Neural cell (in vitro differentiated cells): Measurements from ENCODE around the gene TRPM6. TPM values are rescaled to one million over a fixed set of nuclear protein-coding genes. Genes with fewer than 3 reads are reported as not detected.

ENCODE experiments used
- H2AFZ ChIP-seq: fragments of 200-600, 300-800 bp; sonication (generic), shearing (Covaris generic); 2 replicates; pipeline ENCODE4 v1.6.0; 2014; ENCODE audit warnings: low read depth, mild to moderate bottlenecking, antibody characterized with exemption, low read length, moderate library complexity
- H3F3A ChIP-seq: fragments of 200-600 bp; shearing (Covaris generic); 2 replicates; pipeline ENCODE4 v1.6.1; 2016; ENCODE audit warnings: mild to moderate bottlenecking, moderate library complexity, mixed read lengths, antibody characterized with exemption, low read length; ENCODE audit not compliant: insufficient read depth, poor library complexity, severe bottlenecking
- H3K27ac ChIP-seq: fragments of 200-600, 300-800 bp; sonication (generic), shearing (Covaris generic); 2 replicates; pipeline ENCODE4 v1.5.1; 2014; ENCODE audit warnings: mild to moderate bottlenecking, low read length, moderate library complexity
- H3K27me3 ChIP-seq: fragments of 300-800, 200-600 bp; sonication (generic), shearing (Covaris generic); 2 replicates; pipeline ENCODE4 v1.6.0; 2014; ENCODE audit warnings: mild to moderate bottlenecking, low read depth, low read length, moderate library complexity; ENCODE audit not compliant: insufficient read depth
- H3K36me3 ChIP-seq: fragments of 300-800, 200-600 bp; sonication (generic), shearing (Covaris generic); 2 replicates; pipeline ENCODE4 v1.5.1; 2014; ENCODE audit warnings: mild to moderate bottlenecking, antibody characterized with exemption, low read length, moderate library complexity; ENCODE audit not compliant: insufficient read depth
- H3K4me2 ChIP-seq: fragments of 300-800, 200-600 bp; sonication (generic), shearing (Covaris generic); 2 replicates; pipeline ENCODE4 v1.6.0; 2014; ENCODE audit warnings: mild to moderate bottlenecking, low read length
- H3K4me3 ChIP-seq: fragments of 300-800, 200-600 bp; sonication (generic), shearing (Covaris generic); 2 replicates; pipeline ENCODE4 v1.5.1; 2014; ENCODE audit warnings: mild to moderate bottlenecking, low read length, moderate library complexity
- H3K79me2 ChIP-seq: fragments of 200-600 bp; shearing (Covaris generic); replicated peaks from 2 replicates; pipeline ENCODE4 v1.6.0; 2014; ENCODE audit warnings: mild to moderate bottlenecking, low read length, moderate library complexity; ENCODE audit not compliant: insufficient read depth
- H3K9ac ChIP-seq: fragments of 300-800, 200-600 bp; sonication (generic), shearing (Covaris generic); 2 replicates; pipeline ENCODE4 v1.6.1; 2016; ENCODE audit warnings: mild to moderate bottlenecking, low read length, mixed read lengths
- H3K9me2 ChIP-seq: fragments of 200-600 bp; shearing (Covaris generic); 2 replicates; pipeline ENCODE4 v1.6.1; 2016; ENCODE audit warnings: mild to moderate bottlenecking, low read length, mixed read lengths; ENCODE audit not compliant: insufficient read depth
- H3K9me3 ChIP-seq: fragments of 200-600, 300-800 bp; sonication (generic), shearing (Covaris generic); 2 replicates; pipeline ENCODE4 v1.6.1; 2016; ENCODE audit warnings: mild to moderate bottlenecking, mixed run types, low read length, moderate library complexity, mixed read lengths
- H4K20me1 ChIP-seq: fragments of 200-600 bp; shearing (Covaris generic); 2 replicates; pipeline ENCODE4 v1.6.1; 2016; ENCODE audit warnings: mild to moderate bottlenecking, mixed run types; ENCODE audit not compliant: insufficient read depth
- EP300 ChIP-seq: fragments of 450-650 bp; conservative IDR thresholded peaks from 2 replicates; pipeline ENCODE4 v1.6.1; 2014; ENCODE audit warnings: antibody characterized with exemption, mild to moderate bottlenecking, moderate library complexity; ENCODE audit not compliant: poor library complexity, severe bottlenecking
- EZH2 ChIP-seq: fragments of 200-600, 300-800 bp; shearing (Covaris generic), sonication (generic); IDR thresholded peaks from 2 replicates; pipeline ENCODE4 v1.6.1; 2014; ENCODE audit warnings: antibody characterized with exemption, low read length, borderline replicate concordance, mild to moderate bottlenecking; ENCODE audit not compliant: insufficient read depth, poor library complexity, severe bottlenecking
- MXI1 ChIP-seq: fragments of 450-650 bp; conservative IDR thresholded peaks from 2 replicates; pipeline ENCODE4 v1.6.1; 2014; ENCODE audit warnings: antibody characterized with exemption, mild to moderate bottlenecking; ENCODE audit not compliant: poor library complexity, severe bottlenecking
- POLR2AphosphoS5 ChIP-seq: IDR thresholded peaks from 2 replicates; pipeline ENCODE4 v1.6.1; 2012
- RAD21 ChIP-seq: fragments of 450-650 bp; conservative IDR thresholded peaks from 2 replicates; pipeline ENCODE4 v1.6.1; 2014; ENCODE audit warnings: antibody characterized with exemption, mild to moderate bottlenecking, moderate library complexity
- SMC3 ChIP-seq: fragments of 450-650 bp; conservative IDR thresholded peaks from 2 replicates; pipeline ENCODE4 v1.6.1; 2014; ENCODE audit warnings: antibody characterized with exemption, mild to moderate bottlenecking, moderate library complexity; ENCODE audit not compliant: poor library complexity
- TAF1 ChIP-seq: IDR thresholded peaks from 2 replicates; pipeline ENCODE4 v1.6.1; 2012; ENCODE audit warnings: low read depth
- polyA plus RNA-seq: library from polyadenylated mRNA; depleted of rRNA; stranded (reverse); fragments of >200 nt; gene quantifications from 2 replicates; pipeline ENCODE4 v1.2.3, GENCODE V29; 2014
- TF ChIP-seq, protein P1 (sequence below): fragments of 450-650 bp; IDR thresholded peaks from 2 replicates; pipeline ENCODE4 v1.5.1; 2014; ENCODE audit warnings: antibody characterized with exemption, mild to moderate bottlenecking, moderate library complexity; ENCODE audit not compliant: poor library complexity, severe bottlenecking
- TF ChIP-seq, protein P2 (sequence below): IDR thresholded peaks from 2 replicates; pipeline ENCODE4 v1.6.1; 2012; ENCODE audit warnings: borderline replicate concordance

Gene TRPM6
- polyA plus RNA-seq, 1 donor from 2014 or later, result not detected

GRCh38 chr9:74683322-74683721, 204.4 kb downstream of the TRPM6 start:
- TF ChIP-seq MXI1 (no peak), SMC3 (no peak), EP300 (no peak), RAD21 (no peak), TAF1 (no peak), POLR2AphosphoS5 (no peak), EZH2 (no peak)
- TF ChIP-seq, protein P1, sequence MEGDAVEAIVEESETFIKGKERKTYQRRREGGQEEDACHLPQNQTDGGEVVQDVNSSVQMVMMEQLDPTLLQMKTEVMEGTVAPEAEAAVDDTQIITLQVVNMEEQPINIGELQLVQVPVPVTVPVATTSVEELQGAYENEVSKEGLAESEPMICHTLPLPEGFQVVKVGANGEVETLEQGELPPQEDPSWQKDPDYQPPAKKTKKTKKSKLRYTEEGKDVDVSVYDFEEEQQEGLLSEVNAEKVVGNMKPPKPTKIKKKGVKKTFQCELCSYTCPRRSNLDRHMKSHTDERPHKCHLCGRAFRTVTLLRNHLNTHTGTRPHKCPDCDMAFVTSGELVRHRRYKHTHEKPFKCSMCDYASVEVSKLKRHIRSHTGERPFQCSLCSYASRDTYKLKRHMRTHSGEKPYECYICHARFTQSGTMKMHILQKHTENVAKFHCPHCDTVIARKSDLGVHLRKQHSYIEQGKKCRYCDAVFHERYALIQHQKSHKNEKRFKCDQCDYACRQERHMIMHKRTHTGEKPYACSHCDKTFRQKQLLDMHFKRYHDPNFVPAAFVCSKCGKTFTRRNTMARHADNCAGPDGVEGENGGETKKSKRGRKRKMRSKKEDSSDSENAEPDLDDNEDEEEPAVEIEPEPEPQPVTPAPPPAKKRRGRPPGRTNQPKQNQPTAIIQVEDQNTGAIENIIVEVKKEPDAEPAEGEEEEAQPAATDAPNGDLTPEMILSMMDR, result no peak
- TF ChIP-seq, protein P2, sequence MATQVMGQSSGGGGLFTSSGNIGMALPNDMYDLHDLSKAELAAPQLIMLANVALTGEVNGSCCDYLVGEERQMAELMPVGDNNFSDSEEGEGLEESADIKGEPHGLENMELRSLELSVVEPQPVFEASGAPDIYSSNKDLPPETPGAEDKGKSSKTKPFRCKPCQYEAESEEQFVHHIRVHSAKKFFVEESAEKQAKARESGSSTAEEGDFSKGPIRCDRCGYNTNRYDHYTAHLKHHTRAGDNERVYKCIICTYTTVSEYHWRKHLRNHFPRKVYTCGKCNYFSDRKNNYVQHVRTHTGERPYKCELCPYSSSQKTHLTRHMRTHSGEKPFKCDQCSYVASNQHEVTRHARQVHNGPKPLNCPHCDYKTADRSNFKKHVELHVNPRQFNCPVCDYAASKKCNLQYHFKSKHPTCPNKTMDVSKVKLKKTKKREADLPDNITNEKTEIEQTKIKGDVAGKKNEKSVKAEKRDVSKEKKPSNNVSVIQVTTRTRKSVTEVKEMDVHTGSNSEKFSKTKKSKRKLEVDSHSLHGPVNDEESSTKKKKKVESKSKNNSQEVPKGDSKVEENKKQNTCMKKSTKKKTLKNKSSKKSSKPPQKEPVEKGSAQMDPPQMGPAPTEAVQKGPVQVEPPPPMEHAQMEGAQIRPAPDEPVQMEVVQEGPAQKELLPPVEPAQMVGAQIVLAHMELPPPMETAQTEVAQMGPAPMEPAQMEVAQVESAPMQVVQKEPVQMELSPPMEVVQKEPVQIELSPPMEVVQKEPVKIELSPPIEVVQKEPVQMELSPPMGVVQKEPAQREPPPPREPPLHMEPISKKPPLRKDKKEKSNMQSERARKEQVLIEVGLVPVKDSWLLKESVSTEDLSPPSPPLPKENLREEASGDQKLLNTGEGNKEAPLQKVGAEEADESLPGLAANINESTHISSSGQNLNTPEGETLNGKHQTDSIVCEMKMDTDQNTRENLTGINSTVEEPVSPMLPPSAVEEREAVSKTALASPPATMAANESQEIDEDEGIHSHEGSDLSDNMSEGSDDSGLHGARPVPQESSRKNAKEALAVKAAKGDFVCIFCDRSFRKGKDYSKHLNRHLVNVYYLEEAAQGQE, result no peak
- Histone ChIP-seq H3K9ac (no peak overlapping the region), H3K4me2 (no peak overlapping the region), H3K9me3 (no peaks in the 10 kb centered on the region), H3F3A (no peaks in the 10 kb centered on the region), H3K27me3 (no peaks in the 10 kb centered on the region), H4K20me1 (no peaks in the 10 kb centered on the region), H2AFZ (no peak overlapping the region), H3K79me2 (no peaks in the 10 kb centered on the region), H3K9me2 (no peaks in the 10 kb centered on the region), H3K27ac (no peak overlapping the region), H3K4me3 (no peak overlapping the region), H3K36me3 (no peaks in the 10 kb centered on the region)

GRCh38 chr9:74681906-74682305, 205.8 kb downstream of the TRPM6 start:
- Histone ChIP-seq H3K27me3 (no peaks in the 10 kb centered on the region), H2AFZ (no peak overlapping the region), H3K4me3 (no peak overlapping the region), H3K36me3 (no peaks in the 10 kb centered on the region), H3K9me3 (no peaks in the 10 kb centered on the region), H3F3A (no peaks in the 10 kb centered on the region), H3K9me2 (no peaks in the 10 kb centered on the region), H4K20me1 (no peaks in the 10 kb centered on the region), H3K27ac (no peak overlapping the region), H3K79me2 (no peaks in the 10 kb centered on the region), H3K9ac (no peak overlapping the region), H3K4me2 (no peak overlapping the region)
- TF ChIP-seq EP300 (no peak), EZH2 (no peak), SMC3 (no peak), MXI1 (no peak), TAF1 (no peak), POLR2AphosphoS5 (no peak), RAD21 (no peak)
- TF ChIP-seq, protein P2, result no peak
- TF ChIP-seq, protein P1, result no peak
